Fibroblast of gingiva (primary cell): Measurements from ENCODE around the gene STUM.

ENCODE experiments used
- DNase-seq: peaks from one replicate; pipeline ENCODE4 v3.0.0-alpha.2; 2011; ENCODE audit warnings: low read depth

STUM gene

GRCh38 chr1:226533220-226533619 is 15.3 kb upstream of the STUM start:
- DNase-seq, result no peak

GRCh38 chr1:226534098-226534497 is 14.5 kb upstream of the STUM start:
- no peak for DNase-seq

- DNase-seq, result no peak
Measured at GRCh38 chr1:226534645-226535044, 13.9 kb upstream of the STUM start.

- no peak for DNase-seq
Measured at GRCh38 chr1:226535666-226536065, 12.9 kb upstream of the STUM start.

- no peak for DNase-seq
Measured at GRCh38 chr1:226541231-226541630, 7.3 kb upstream of the STUM start.

GRCh38 chr1:226541631-226542622 is 6.6 kb upstream of the STUM start:
- DNase-seq, result no peak

GRCh38 chr1:226542623-226543103 is 5.9 kb upstream of the STUM start:
- DNase-seq, result no peak

- DNase-seq, result no peak
Measured at GRCh38 chr1:226545836-226546596, 2.5 kb upstream of the STUM start.

GRCh38 chr1:226546926-226547325 is 1.6 kb upstream of the STUM start:
- DNase-seq, result no peak

GRCh38 chr1:226547754-226548191 is 791 bp upstream of the STUM start:
- peak; percentile 83 for DNase-seq

- DNase-seq, result no peak
Measured at GRCh38 chr1:226549094-226549936, 751 bp downstream of the STUM start.

- no peak for DNase-seq
Measured at GRCh38 chr1:226549937-226550671, 1.5 kb downstream of the STUM start.

GRCh38 chr1:226550672-226551041 is 2.1 kb downstream of the STUM start:
- DNase-seq, result no peak

- DNase-seq, result no peak
Measured at GRCh38 chr1:226551299-226551698, 2.7 kb downstream of the STUM start.

GRCh38 chr1:226552061-226552460 is 3.5 kb downstream of the STUM start:
- DNase-seq, result no peak

- no peak for DNase-seq
Measured at GRCh38 chr1:226553266-226553923, 4.8 kb downstream of the STUM start.

GRCh38 chr1:226553924-226554282 is 5.3 kb downstream of the STUM start:
- DNase-seq, result no peak

- no peak for DNase-seq
Measured at GRCh38 chr1:226555092-226555491, 6.5 kb downstream of the STUM start.

GRCh38 chr1:226557424-226557823 is 8.9 kb downstream of the STUM start:
- no peak for DNase-seq

GRCh38 chr1:226558036-226558650 is 9.6 kb downstream of the STUM start:
- DNase-seq, result no peak
